K562 (cell line): Measurements from ENCODE around the gene NECAB3. TPM values are rescaled to one million over a fixed set of nuclear protein-coding genes. Genes with fewer than 3 reads are reported as not detected.

Source experiments
- CCNT2 ChIP-seq: IDR thresholded peaks from 2 replicates; pipeline ENCODE4 v1.6.1; 2011; ENCODE audit warnings: borderline replicate concordance, low read depth, mild to moderate bottlenecking, moderate library complexity, mixed read lengths, low read length; ENCODE audit not compliant: insufficient read length; ENCODE audit errors: extremely low read depth
- EHMT2 ChIP-seq: fragments of 450-650 bp; IDR thresholded peaks from 2 replicates; pipeline ENCODE4 v1.6.1; 2018; ENCODE audit warnings: antibody characterized with exemption
- FOXK1 ChIP-seq: sonication (generic); formaldehyde crosslinking; IDR thresholded peaks from 2 replicates; pipeline ENCODE4 v1.8.0; 2022; ENCODE audit warnings: missing genetic modification reagents, mild to moderate bottlenecking, borderline replicate concordance
- GATA2 ChIP-seq: sonication (generic); formaldehyde crosslinking; IDR thresholded peaks from 2 replicates; pipeline ENCODE4 v1.4.0; 2020; ENCODE audit warnings: mild to moderate bottlenecking, missing genetic modification reagents
- NCOA2 ChIP-seq, 2 experiments: fragments of 450-650 bp; IDR thresholded peaks; 2 replicates each; pipeline ENCODE4 v1.6.1; 2018; ENCODE audit warnings: mild to moderate bottlenecking in 2 of 2, moderate library complexity in 1 of 2; ENCODE audit not compliant: partially characterized antibody in 2 of 2
- NR2C2 ChIP-seq, 2 experiments: fragments of 200-800 bp in 1 of 2; sonication (Bioruptor generic) in 1 of 2; sonication (generic) in 1 of 2; formaldehyde crosslinking in 1 of 2; IDR thresholded peaks; 2 replicates each; pipeline versions ENCODE4 v1.6.1 to v1.8.0; 2016 to 2022; ENCODE audit warnings: mild to moderate bottlenecking in 1 of 2, missing compliant biosample characterization in 1 of 2, missing genetic modification characterization in 1 of 2, missing genetic modification reagents in 1 of 2
- TBL1XR1 ChIP-seq, 2 experiments: IDR thresholded peaks; 2 replicates each; pipeline ENCODE4 v1.6.1; 2012; ENCODE audit warnings: improper control_type of control experiment in 2 of 2, low read length in 2 of 2, mild to moderate bottlenecking in 1 of 2
- TEAD4 ChIP-seq, 2 experiments: sonication (generic) in 1 of 2; formaldehyde crosslinking in 1 of 2; IDR thresholded peaks; 2 replicates each; pipeline versions ENCODE4 v1.6.1 to v1.8.0; 2012 to 2022; ENCODE audit warnings: borderline replicate concordance in 1 of 2, inconsistent platforms in 1 of 2, low read length in 1 of 2, mild to moderate bottlenecking in 1 of 2, missing genetic modification reagents in 1 of 2
- ZNF232 ChIP-seq: sonication (generic); formaldehyde crosslinking; IDR thresholded peaks from 2 replicates; pipeline ENCODE4 v1.8.0; 2022; ENCODE audit warnings: mild to moderate bottlenecking, missing genetic modification reagents
- ZNF24 ChIP-seq: fragments of 450-650 bp; IDR thresholded peaks from 2 replicates; pipeline ENCODE4 v1.6.1; 2016
- ZNF274 ChIP-seq: IDR thresholded peaks from 2 replicates; pipeline ENCODE4 v1.6.1; 2011; ENCODE audit warnings: low read depth, mild to moderate bottlenecking, low read length, moderate library complexity, borderline replicate concordance
- polyA plus RNA-seq, 8 experiments: library from polyadenylated mRNA; depleted of rRNA in 4 of 8; stranded (reverse) in 5 of 8; unstranded in 3 of 8; fragments of >200 nt; fragmentation: Nextera tagmentation in 2 of 8; fragmentation: Illumina TruSeq in 1 of 8; extraction: Ambion mirVana in 2 of 8; extraction: Trizol in 1 of 8; gene quantifications; 2 replicates each; pipeline versions ENCODE4 v1.2.1 to v1.2.3, GENCODE V29; 2011 to 2014; ENCODE audit warnings: inconsistent platforms in 1 of 8, missing spikeins in 1 of 8
- total RNA-seq, 7 experiments: library from RNA; depleted of rRNA in 6 of 7; stranded (reverse); fragments of >200 nt in 6 of 7; fragmentation: Illumina TruSeq in 2 of 7; extraction: Trizol in 2 of 7; gene quantifications; 2 replicates each; pipeline versions ENCODE4 v1.2.1 to v1.2.3, GENCODE V29; 2011 to 2021; ENCODE audit warnings: low replicate concordance in 1 of 7
- TF ChIP-seq, protein P1 (sequence below), 2 experiments: fragments of 450-650 bp in 1 of 2; sonication (generic) in 1 of 2; formaldehyde crosslinking in 1 of 2; IDR thresholded peaks; 2 replicates each; pipeline versions ENCODE4 v1.7.1 to v1.9.0; 2016 to 2022; ENCODE audit warnings: inconsistent platforms in 1 of 2, mild to moderate bottlenecking in 1 of 2, missing genetic modification reagents in 1 of 2

The NECAB3 gene
- total and polyA plus RNA-seq, 9 of the 15 experiments (the other 6 are each of a cell fraction or from before 2014, with no cell fraction given): 0.94 to 63.3 (median 31.5) TPM

- TF ChIP-seq NR2C2 (CRISPR knock-in tag; IDR thresholded peaks at IDR 0.05) (no peak), NR2C2 (tag; IDR thresholded peaks at IDR 0.05) (peak; percentile 10; the same call in 1 of the 2 replicates), ZNF24 (no peak), NCOA2 (IDR thresholded peaks at IDR 0.05; ENCODE audit: partially characterized antibody in 2 of 2) (no peak), TBL1XR1 (IDR thresholded peaks at IDR 0.05; ENCODE audit: low read length in 2 of 2) (no peak), CCNT2 (no peak), FOXK1 (no peak), TEAD4 (IDR thresholded peaks at IDR 0.05; ENCODE audit: low read length) (no peak), TEAD4 (CRISPR knock-in tag; IDR thresholded peaks at IDR 0.05; ENCODE audit: borderline replicate concordance) (0 out of 2 replicates have a peak, but pooled peaks have one; percentile 46), EHMT2 (no peak), GATA2 (no peak), ZNF232 (CRISPR knock-in tag) (no peak), ZNF274 (no peak)
- TF ChIP-seq, protein P1, sequence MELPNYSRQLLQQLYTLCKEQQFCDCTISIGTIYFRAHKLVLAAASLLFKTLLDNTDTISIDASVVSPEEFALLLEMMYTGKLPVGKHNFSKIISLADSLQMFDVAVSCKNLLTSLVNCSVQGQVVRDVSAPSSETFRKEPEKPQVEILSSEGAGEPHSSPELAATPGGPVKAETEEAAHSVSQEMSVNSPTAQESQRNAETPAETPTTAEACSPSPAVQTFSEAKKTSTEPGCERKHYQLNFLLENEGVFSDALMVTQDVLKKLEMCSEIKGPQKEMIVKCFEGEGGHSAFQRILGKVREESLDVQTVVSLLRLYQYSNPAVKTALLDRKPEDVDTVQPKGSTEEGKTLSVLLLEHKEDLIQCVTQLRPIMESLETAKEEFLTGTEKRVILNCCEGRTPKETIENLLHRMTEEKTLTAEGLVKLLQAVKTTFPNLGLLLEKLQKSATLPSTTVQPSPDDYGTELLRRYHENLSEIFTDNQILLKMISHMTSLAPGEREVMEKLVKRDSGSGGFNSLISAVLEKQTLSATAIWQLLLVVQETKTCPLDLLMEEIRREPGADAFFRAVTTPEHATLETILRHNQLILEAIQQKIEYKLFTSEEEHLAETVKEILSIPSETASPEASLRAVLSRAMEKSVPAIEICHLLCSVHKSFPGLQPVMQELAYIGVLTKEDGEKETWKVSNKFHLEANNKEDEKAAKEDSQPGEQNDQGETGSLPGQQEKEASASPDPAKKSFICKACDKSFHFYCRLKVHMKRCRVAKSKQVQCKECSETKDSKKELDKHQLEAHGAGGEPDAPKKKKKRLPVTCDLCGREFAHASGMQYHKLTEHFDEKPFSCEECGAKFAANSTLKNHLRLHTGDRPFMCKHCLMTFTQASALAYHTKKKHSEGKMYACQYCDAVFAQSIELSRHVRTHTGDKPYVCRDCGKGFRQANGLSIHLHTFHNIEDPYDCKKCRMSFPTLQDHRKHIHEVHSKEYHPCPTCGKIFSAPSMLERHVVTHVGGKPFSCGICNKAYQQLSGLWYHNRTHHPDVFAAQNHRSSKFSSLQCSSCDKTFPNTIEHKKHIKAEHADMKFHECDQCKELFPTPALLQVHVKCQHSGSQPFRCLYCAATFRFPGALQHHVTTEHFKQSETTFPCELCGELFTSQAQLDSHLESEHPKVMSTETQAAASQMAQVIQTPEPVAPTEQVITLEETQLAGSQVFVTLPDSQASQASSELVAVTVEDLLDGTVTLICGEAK (IDR thresholded peaks at IDR 0.05): no peak
- TF ChIP-seq, protein P1 (CRISPR knock-in tag; IDR thresholded peaks at IDR 0.05): no peak
Measured at GRCh38 chr20:33664085-33664761, 10.0 kb downstream of the NECAB3 start (continued).
